ENCODE results near the gene IRF6. TPM values are rescaled to one million over a fixed set of nuclear protein-coding genes. Genes with fewer than 3 reads are reported as not detected.

IRF6 gene
- total and polyA plus RNA-seq, 7 experiments from 2014 or later, result 0.30 to 2.3 (median 0.99) TPM; not detected in 1

DNA sequence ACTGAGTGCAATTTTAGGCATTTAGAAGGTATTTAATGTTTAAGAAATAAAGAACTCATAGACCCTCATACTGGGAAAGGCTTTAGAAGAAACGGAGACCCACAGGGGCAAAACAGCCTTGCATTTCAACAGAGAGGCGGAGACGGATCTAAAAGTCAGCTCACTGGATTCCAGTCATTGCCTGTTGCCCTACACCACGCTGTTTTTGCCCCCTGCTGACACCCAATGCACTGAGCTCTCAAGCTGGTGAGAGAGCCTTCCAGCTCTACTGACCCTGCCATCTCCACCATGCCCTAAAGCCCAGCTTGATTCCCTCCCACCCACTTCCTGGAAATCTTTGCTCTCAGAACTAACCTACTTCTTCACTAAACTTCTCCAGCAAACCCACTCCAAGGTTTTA lies 57.3 kb downstream of the IRF6 start:
- ATAC-seq (no peak), DNase-seq (no peak)
- Mint-ChIP-seq H3K4me3 (peak overlapping the region; percentile 61 to 95 (median 91)), H3K4me1 (peaks cover 35 to 68% (median 60%) of the 10 kb centered on the region in 7 donors), H3K27ac (peak overlapping the region; percentile 87 to 99 (median 95)), H3K36me3 (peaks cover 0 to 4% (median 0%) of the 10 kb centered on the region in 5 donors), H3K9me3 (no peaks in the 10 kb centered on the region), H3K27me3 (no peaks in the 10 kb centered on the region)
- ChIA-PET POLR2A (interaction anchor here (1.3 to 37.2 kb wide), 5 partner anchors 8 to 77 kb away, joined by 5 to 1558 read pairs (median 8); partner anchors contain the start of gene C1orf74), CTCF (interaction anchor here (0.6 to 3.0 kb wide), 25 partner anchors 8 to 182 kb away, joined by 3 to 52 read pairs (median 6); partner anchors contain the start of genes CAMK1G and TRAF3IP3)
- no peaks in the 10 kb centered on the region for H3K9me3 ChIP-seq (ENCODE audit: control insufficient read depth in 2 of 3, low read length in 3 of 3)
- peak overlapping the region; percentile 73 for H3K27ac ChIP-seq (ENCODE audit: low read depth, low read length)
- H3K27me3 ChIP-seq (ENCODE audit: control insufficient read depth in 2 of 2, insufficient read depth in 2 of 2, low read length in 2 of 2), result no peaks in the 10 kb centered on the region
- intact Hi-C loops (cut with micrococcal nuclease), result loop anchor here (1.0 to 5.0 kb wide), 10 partner anchors 8 to 179 kb away; partner anchors contain the start of genes TRAF3IP3 (in 2 of the 2) and C1orf74 (in 1 of the 2)
- H3K4me3 ChIP-seq (ENCODE audit: low read length), result peak overlapping the region; percentile 76
- no peaks in the 10 kb centered on the region for H3K36me3 ChIP-seq (ENCODE audit: control insufficient read depth in 2 of 3, insufficient read depth in 3 of 3, low read length in 3 of 3)
- peaks cover 46 to 47% of the 10 kb centered on the region in 2 donors for H3K4me1 ChIP-seq (ENCODE audit: control insufficient read depth in 2 of 2, insufficient read depth in 2 of 2, low read length in 2 of 2)

DNA sequence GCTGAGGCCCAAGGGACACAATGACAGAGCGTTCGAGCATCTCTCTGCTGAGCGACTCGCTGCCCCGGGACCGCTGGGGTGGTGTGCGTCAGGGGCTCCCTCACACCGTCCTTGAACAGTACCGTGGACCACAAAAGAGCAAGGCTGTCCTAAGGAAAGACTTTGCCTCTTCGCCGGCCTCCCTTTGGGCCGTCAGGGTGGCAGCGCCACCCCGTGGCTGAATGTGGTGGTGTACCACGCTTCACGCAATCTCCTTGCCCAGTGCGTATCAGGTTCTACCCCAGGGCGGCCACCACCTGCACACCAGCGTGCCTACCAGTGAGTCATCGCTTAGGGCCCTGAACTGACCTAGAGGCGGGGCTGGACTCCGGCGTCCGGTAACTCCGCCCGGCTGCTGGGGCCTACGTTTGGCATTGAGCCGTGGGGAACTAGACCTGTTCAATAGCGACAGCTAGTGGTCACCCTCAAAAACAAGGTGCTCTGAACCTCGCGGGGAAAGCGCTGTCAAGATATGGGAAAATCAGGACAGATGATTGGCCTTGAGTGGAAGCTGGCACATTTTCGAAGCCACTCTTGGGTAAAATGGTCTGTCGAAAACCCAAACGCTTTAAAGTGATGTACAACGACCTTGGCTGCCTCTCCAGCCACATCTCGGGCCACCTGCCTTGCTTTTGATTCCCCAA lies 58.2 kb downstream of the IRF6 start:
- peak overlapping the region; percentile 87 to 99 (median 95) for H3K27ac Mint-ChIP-seq
- H3K4me3 Mint-ChIP-seq, result peak overlapping the region; percentile 76 to 95 (median 92)
- H3K4me1 ChIP-seq (ENCODE audit: control insufficient read depth in 2 of 2, insufficient read depth in 2 of 2, low read length in 2 of 2), result peaks cover 43 to 44% of the 10 kb centered on the region in 2 donors
- DNase-seq (peak; percentile 73 to 90 (median 82)), ATAC-seq (peak; percentile 96)
- ChIA-PET POLR2A (interaction anchor here (0.6 to 37.2 kb wide), 5 partner anchors 9 to 104 kb away, joined by 4 to 1558 read pairs (median 8); partner anchors contain the start of gene C1orf74), CTCF (interaction anchor here (0.6 to 3.0 kb wide), 25 partner anchors 9 to 179 kb away, joined by 3 to 52 read pairs (median 6); partner anchors contain the start of genes CAMK1G and TRAF3IP3)
- no peaks in the 10 kb centered on the region for H3K27me3 Mint-ChIP-seq
- peaks cover 31 to 74% (median 55%) of the 10 kb centered on the region in 7 donors for H3K4me1 Mint-ChIP-seq
- no peaks in the 10 kb centered on the region for H3K27me3 ChIP-seq (ENCODE audit: control insufficient read depth in 2 of 2, insufficient read depth in 2 of 2, low read length in 2 of 2)
- no peaks in the 10 kb centered on the region for H3K9me3 Mint-ChIP-seq
- intact Hi-C loops (cut with micrococcal nuclease), result loop anchor here (1.0 to 5.0 kb wide), 11 partner anchors 9 to 178 kb away; partner anchors contain the start of genes TRAF3IP3 (in 2 of the 2) and C1orf74 (in 1 of the 2)
- H3K36me3 ChIP-seq (ENCODE audit: control insufficient read depth in 2 of 3, insufficient read depth in 3 of 3, low read length in 3 of 3), result no peaks in the 10 kb centered on the region
- H3K27ac ChIP-seq (ENCODE audit: low read depth, low read length), result peak overlapping the region; percentile 73
- no peaks in the 10 kb centered on the region for H3K9me3 ChIP-seq (ENCODE audit: control insufficient read depth in 2 of 3, low read length in 3 of 3)
- peaks cover 0 to 4% (median 0%) of the 10 kb centered on the region in 5 donors for H3K36me3 Mint-ChIP-seq
- peak overlapping the region; percentile 76 for H3K4me3 ChIP-seq (ENCODE audit: low read length)

DNA sequence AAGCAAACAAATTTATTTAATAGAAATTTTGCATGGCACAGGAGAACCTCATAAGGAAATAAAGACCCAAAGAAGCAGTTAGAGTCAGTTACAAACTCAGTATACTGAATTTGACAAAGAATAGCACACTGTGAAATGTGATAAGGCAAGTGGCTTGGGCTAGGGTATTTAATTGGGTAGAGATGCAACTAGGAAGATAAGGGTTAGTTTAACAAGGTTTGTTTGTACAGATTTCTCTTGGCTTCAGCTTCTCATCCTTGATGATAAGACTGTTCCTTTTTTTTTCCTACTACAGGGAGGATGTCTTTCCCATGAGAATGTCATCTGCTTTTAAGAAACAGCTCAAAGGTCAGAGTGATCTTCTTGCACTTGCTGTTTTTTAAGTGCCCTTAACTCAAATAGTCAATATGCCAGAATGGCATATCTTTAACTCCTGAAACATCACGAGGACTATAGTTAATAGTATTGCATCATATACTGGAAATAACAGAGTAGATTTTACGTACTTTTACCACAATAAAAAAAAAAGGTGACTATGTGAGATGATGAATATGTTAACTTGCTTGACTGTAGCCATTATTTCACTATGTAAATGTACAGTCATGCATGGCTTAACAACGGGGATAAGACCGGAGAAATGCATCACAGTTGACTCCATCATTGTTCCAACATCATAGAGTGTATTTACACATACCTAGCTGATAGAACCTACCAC lies 59.3 kb downstream of the IRF6 start:
- ChIA-PET CTCF (interaction anchor here (0.8 to 2.4 kb wide), 4 partner anchors 10 to 147 kb away, joined by 3 to 14 read pairs (median 8); partner anchors contain the start of gene TRAF3IP3), POLR2A (interaction anchor here (0.6 to 37.2 kb wide), 3 partner anchors 9 to 174 kb away, joined by 3 to 1558 read pairs (median 5); partner anchors contain the start of genes C1orf74 and TRAF3IP3)
- H3K9me3 ChIP-seq (ENCODE audit: control insufficient read depth in 2 of 3, low read length in 3 of 3), result no peaks in the 10 kb centered on the region
- H3K36me3 Mint-ChIP-seq, result no peaks in the 10 kb centered on the region
- no peaks in the 10 kb centered on the region for H3K27me3 ChIP-seq (ENCODE audit: control insufficient read depth in 2 of 2, insufficient read depth in 2 of 2, low read length in 2 of 2)
- no peaks in the 10 kb centered on the region for H3K9me3 Mint-ChIP-seq
- ATAC-seq (no peak), DNase-seq (no peak)
- no peaks in the 10 kb centered on the region for H3K36me3 ChIP-seq (ENCODE audit: control insufficient read depth in 2 of 3, insufficient read depth in 3 of 3, low read length in 3 of 3)
- peak overlapping the region in 6 of 9 donors; percentile 7 to 97 (median 94) for H3K27ac Mint-ChIP-seq
- peaks cover 32 to 33% of the 10 kb centered on the region in 2 donors for H3K4me1 ChIP-seq (ENCODE audit: control insufficient read depth in 2 of 2, insufficient read depth in 2 of 2, low read length in 2 of 2)
- H3K4me3 ChIP-seq (ENCODE audit: low read length), result no peak overlapping the region
- H3K27ac ChIP-seq (ENCODE audit: low read depth, low read length), result no peak overlapping the region
- no peaks in the 10 kb centered on the region for H3K27me3 Mint-ChIP-seq
- H3K4me1 Mint-ChIP-seq, result peaks cover 26 to 72% (median 48%) of the 10 kb centered on the region in 7 donors
- intact Hi-C loops (cut with micrococcal nuclease), result loop anchor here in 1 of 2 donors (1.0 to 5.0 kb wide), 6 partner anchors 53 to 177 kb away; no protein-coding TSS in a partner anchor
- peak overlapping the region in 1 of 10 donors; percentile 92 for H3K4me3 Mint-ChIP-seq

DNA sequence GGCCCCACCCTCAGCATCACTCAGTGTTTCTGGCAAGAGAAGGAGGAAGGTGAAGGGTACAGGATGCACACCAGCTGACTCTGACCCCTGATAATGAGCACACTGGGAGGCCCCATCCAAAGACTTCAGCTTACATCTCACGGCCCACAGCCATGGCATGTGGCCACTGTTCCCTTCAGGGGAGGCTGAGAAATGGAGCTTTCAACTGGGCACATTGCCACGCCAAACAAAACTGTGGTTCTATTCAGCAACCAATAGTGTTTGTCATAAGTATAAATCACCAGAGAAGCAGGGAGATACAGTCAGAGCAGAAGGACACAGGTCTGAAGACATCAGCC lies 62.8 kb downstream of the IRF6 start:
- DNase-seq, result no peak
- CTCF ChIA-PET, result interaction anchor here (0.7 to 1.7 kb wide), 4 partner anchors 9 to 174 kb away, joined by 3 to 4 read pairs (median 4); no protein-coding TSS in a partner anchor
- Histone ChIP-seq H3K9me3 (ENCODE audit: control insufficient read depth in 2 of 3, low read length in 3 of 3) (no peaks in the 10 kb centered on the region), H3K27ac (ENCODE audit: low read depth, low read length) (no peak overlapping the region), H3K4me3 (ENCODE audit: low read length) (no peak overlapping the region), H3K36me3 (ENCODE audit: control insufficient read depth in 2 of 3, insufficient read depth in 3 of 3, low read length in 3 of 3) (no peaks in the 10 kb centered on the region), H3K27me3 (ENCODE audit: control insufficient read depth in 2 of 2, insufficient read depth in 2 of 2, low read length in 2 of 2) (no peaks in the 10 kb centered on the region), H3K4me1 (ENCODE audit: control insufficient read depth in 2 of 2, insufficient read depth in 2 of 2, low read length in 2 of 2) (peaks cover 5 to 9% of the 10 kb centered on the region in 2 donors)
- Mint-ChIP-seq H3K4me1 (peaks cover 13 to 49% (median 21%) of the 10 kb centered on the region in 7 donors), H3K4me3 (no peak overlapping the region), H3K27ac (peak overlapping the region in 2 of 9 donors; percentile 5 to 40), H3K36me3 (no peaks in the 10 kb centered on the region), H3K9me3 (peaks cover 0 to 2% (median 0%) of the 10 kb centered on the region in 11 donors), H3K27me3 (no peaks in the 10 kb centered on the region)
- no peak for ATAC-seq
- intact Hi-C loops (cut with micrococcal nuclease), result no loop called here
- POLR2A ChIA-PET, result interaction anchor here (0.7 to 37.2 kb wide), 3 partner anchors 9 to 34 kb away, joined by 3 to 1558 read pairs (median 3); partner anchors contain the start of gene C1orf74

DNA sequence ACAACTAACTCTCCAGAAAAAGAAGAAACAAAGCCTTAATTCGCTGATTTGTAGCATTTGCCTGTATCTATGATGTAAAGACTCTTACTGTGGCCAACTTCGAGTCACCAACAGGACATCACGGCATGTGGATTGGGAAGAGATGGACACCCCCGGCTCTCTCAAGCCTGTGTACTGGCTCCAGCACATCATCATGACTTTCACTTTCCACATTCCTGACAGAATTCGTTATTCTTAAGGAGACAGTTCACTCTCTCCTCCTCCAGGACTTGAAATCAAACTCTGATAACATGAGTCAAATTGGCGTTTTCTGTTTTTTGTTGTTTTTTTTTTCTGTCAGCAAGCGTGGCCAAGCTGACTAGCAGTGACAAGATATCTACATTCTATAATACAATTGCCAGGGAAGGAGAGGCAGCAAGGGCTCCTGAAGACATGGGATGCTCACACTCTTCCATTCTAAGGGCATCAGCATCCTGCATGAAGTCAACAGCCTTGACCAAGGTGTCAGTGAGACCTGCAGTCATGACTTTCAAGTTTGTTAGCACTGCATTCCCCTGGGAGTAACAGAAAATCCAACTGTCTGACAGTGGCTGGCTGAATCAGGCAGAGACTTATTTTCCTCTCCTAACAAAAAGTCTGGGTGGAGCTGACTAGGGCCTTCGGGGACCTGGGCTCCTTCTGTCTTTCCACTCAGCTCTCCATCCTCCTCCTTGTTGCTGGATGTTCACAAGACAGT lies 63.4 kb downstream of the IRF6 start:
- no peaks in the 10 kb centered on the region for H3K27me3 Mint-ChIP-seq
- H3K36me3 ChIP-seq (ENCODE audit: control insufficient read depth in 2 of 3, insufficient read depth in 3 of 3, low read length in 3 of 3), result no peaks in the 10 kb centered on the region
- H3K27ac ChIP-seq (ENCODE audit: low read depth, low read length), result no peak overlapping the region
- no peak overlapping the region for H3K4me3 ChIP-seq (ENCODE audit: low read length)
- no peaks in the 10 kb centered on the region for H3K9me3 ChIP-seq (ENCODE audit: control insufficient read depth in 2 of 3, low read length in 3 of 3)
- H3K27ac Mint-ChIP-seq, result peak overlapping the region in 1 of 9 donors; percentile 40
- ChIA-PET POLR2A (interaction anchor here (0.7 to 37.2 kb wide), 3 partner anchors 9 to 34 kb away, joined by 3 to 1558 read pairs (median 3); partner anchors contain the start of gene C1orf74), CTCF (interaction anchor here (0.7 to 1.7 kb wide), 4 partner anchors 9 to 173 kb away, joined by 3 to 4 read pairs (median 4); no protein-coding TSS in a partner anchor)
- no peaks in the 10 kb centered on the region for H3K27me3 ChIP-seq (ENCODE audit: control insufficient read depth in 2 of 2, insufficient read depth in 2 of 2, low read length in 2 of 2)
- H3K4me3 Mint-ChIP-seq, result no peak overlapping the region
- H3K4me1 Mint-ChIP-seq, result peaks cover 8 to 44% (median 15%) of the 10 kb centered on the region in 7 donors
- intact Hi-C loops (cut with micrococcal nuclease), result no loop called here
- no peak for DNase-seq
- peaks cover 0 to 2% (median 0%) of the 10 kb centered on the region in 11 donors for H3K9me3 Mint-ChIP-seq
- no peak for ATAC-seq
- H3K4me1 ChIP-seq (ENCODE audit: control insufficient read depth in 2 of 2, insufficient read depth in 2 of 2, low read length in 2 of 2), result peaks cover 3 to 6% of the 10 kb centered on the region in 2 donors
- no peaks in the 10 kb centered on the region for H3K36me3 Mint-ChIP-seq
